WTC11 (cell line): Measurements from ENCODE around the gene HECW1. TPM values are rescaled to one million over a fixed set of nuclear protein-coding genes. Genes with fewer than 3 reads are reported as not detected.

Source experiments
- ATAC-seq: fragments of 200-7000 bp; cut with Tn5 transposase; 2 replicates; pipeline ENCODE4 v1.10.0; 2021; ENCODE audit warnings: mild to moderate bottlenecking, moderate library complexity
- CTCF ChIA-PET: fragments of 300-600 bp; sonication (Branson Sonifier 250); formaldehyde crosslinking; loops from one replicate; lab custom pipeline; 2021; ENCODE audit warnings: antibody characterized with exemption; lab: Charles Lee
- POLR2A ChIA-PET: fragments of 350-600 bp; sonication (Branson Sonifier 250); formaldehyde crosslinking; loops from one replicate; lab custom pipeline; 2021; ENCODE audit warnings: antibody characterized with exemption; lab: Charles Lee
- DNase-seq: peaks from one replicate; pipeline ENCODE4 v3.0.0; 2021; ENCODE audit warnings: low spot score
- H3K27ac Mint-ChIP-seq: 2 replicates; pipeline ENCODE4 v1.8.0; 2021; ENCODE audit warnings: mixed read lengths
- H3K27me3 Mint-ChIP-seq: 2 replicates; pipeline ENCODE4 v1.8.0; 2021; ENCODE audit warnings: low read depth, mild to moderate bottlenecking, moderate library complexity, mixed read lengths
- H3K36me3 Mint-ChIP-seq: 2 replicates; pipeline ENCODE4 v1.8.0; 2021; ENCODE audit warnings: mixed read lengths
- H3K4me1 Mint-ChIP-seq: 2 replicates; pipeline ENCODE4 v1.8.0; 2022; ENCODE audit warnings: mixed read lengths
- H3K4me3 Mint-ChIP-seq: 2 replicates; pipeline ENCODE4 v1.8.0; 2021; ENCODE audit warnings: mild to moderate bottlenecking, moderate library complexity, mixed read lengths
- H3K9me3 Mint-ChIP-seq: 2 replicates; pipeline ENCODE4 v1.8.0; 2021; ENCODE audit warnings: mixed read lengths
- CREB1 ChIP-seq: sonication (generic); formaldehyde crosslinking; IDR thresholded peaks from 2 replicates; pipeline ENCODE4 v1.8.0; 2023; ENCODE audit warnings: mild to moderate bottlenecking, missing genetic modification reagents
- CREM ChIP-seq: sonication (generic); formaldehyde crosslinking; IDR thresholded peaks from 2 replicates; pipeline ENCODE4 v1.8.1; 2022; ENCODE audit warnings: mild to moderate bottlenecking, missing genetic modification reagents, moderate library complexity
- E2F1 ChIP-seq: sonication (generic); formaldehyde crosslinking; IDR thresholded peaks from 2 replicates; pipeline ENCODE4 v1.8.0; 2022; ENCODE audit warnings: mild to moderate bottlenecking, missing genetic modification reagents
- ELF4 ChIP-seq: sonication (generic); formaldehyde crosslinking; IDR thresholded peaks from 2 replicates; pipeline ENCODE4 v1.8.1; 2022; ENCODE audit warnings: low read depth, mild to moderate bottlenecking, moderate library complexity, missing genetic modification reagents
- GRHL2 ChIP-seq: fragments of 250-450 bp; sonication (Bioruptor Pico); IDR thresholded peaks from 2 replicates; pipeline ENCODE4 v1.8.0; 2022; ENCODE audit warnings: mild to moderate bottlenecking, moderate library complexity; ENCODE audit not compliant: insufficient replicate concordance, severe bottlenecking
- IRF1 ChIP-seq: sonication (generic); formaldehyde crosslinking; IDR thresholded peaks from 2 replicates; pipeline ENCODE4 v1.8.0; 2023; ENCODE audit warnings: missing genetic modification reagents
- JAZF1 ChIP-seq: fragments of 250-450 bp; sonication (Bioruptor Pico); IDR thresholded peaks from 2 replicates; pipeline ENCODE4 v1.9.0; 2021; ENCODE audit warnings: moderate library complexity, mild to moderate bottlenecking, inconsistent platforms
- NFE2L1 ChIP-seq: sonication (generic); formaldehyde crosslinking; IDR thresholded peaks from 2 replicates; pipeline ENCODE4 v1.8.1; 2023; ENCODE audit warnings: missing genetic modification reagents
- SMAD4 ChIP-seq: sonication (generic); formaldehyde crosslinking; IDR thresholded peaks from 2 replicates; pipeline ENCODE4 v1.8.0; 2022; ENCODE audit warnings: mild to moderate bottlenecking, missing genetic modification reagents
- TEAD1 ChIP-seq: sonication (generic); formaldehyde crosslinking; IDR thresholded peaks from 2 replicates; pipeline ENCODE4 v1.8.0; 2022; ENCODE audit warnings: mild to moderate bottlenecking, missing genetic modification reagents
- USF1 ChIP-seq: sonication (generic); formaldehyde crosslinking; IDR thresholded peaks from 2 replicates; pipeline ENCODE4 v1.8.0; 2022; ENCODE audit warnings: mild to moderate bottlenecking, missing genetic modification reagents
- USF2 ChIP-seq: sonication (generic); formaldehyde crosslinking; IDR thresholded peaks from 2 replicates; pipeline ENCODE4 v1.8.1; 2023; ENCODE audit warnings: mild to moderate bottlenecking, missing genetic modification reagents, moderate library complexity
- ZNF263 ChIP-seq: sonication (generic); formaldehyde crosslinking; IDR thresholded peaks from 2 replicates; pipeline ENCODE4 v1.8.1; 2022; ENCODE audit warnings: low read depth, mild to moderate bottlenecking, moderate library complexity, missing genetic modification reagents
- ZNF425 ChIP-seq: fragments of 250-450 bp; sonication (Bioruptor Pico); conservative IDR thresholded peaks from 2 replicates; pipeline ENCODE4 v1.9.0; 2021; ENCODE audit warnings: mild to moderate bottlenecking
- ZNF532 ChIP-seq: fragments of 250-450 bp; sonication (Bioruptor Pico); IDR thresholded peaks from 2 replicates; pipeline ENCODE4 v1.9.0; 2021; ENCODE audit warnings: mild to moderate bottlenecking, borderline replicate concordance
- total RNA-seq: library from RNA; stranded (reverse); gene quantifications from 3 replicates; pipeline ENCODE4 v1.2.3, GENCODE V29; 2021

The HECW1 gene
- total RNA-seq, 1 experiment from 2014 or later: 6.1 TPM

GRCh38 chr7:43291789-43292188 lies 179.3 kb downstream of the HECW1 start (continued):
- TF ChIP-seq ZNF425 (CRISPR knock-in tag) (no peak), IRF1 (no peak), GRHL2 (no peak), E2F1 (CRISPR knock-in tag) (no peak), ELF4 (no peak), CREB1 (CRISPR knock-in tag) (no peak)

GRCh38 chr7:43292384-43292783 lies 179.9 kb downstream of the HECW1 start:
- CTCF ChIA-PET: interaction anchor here (0.5 to 1.8 kb wide), 4 partner anchors 133 to 351 kb away, joined by 3 to 8 read pairs (median 4); no protein-coding TSS in a partner anchor
- peaks cover 31% of the 10 kb centered on the region for H3K9me3 Mint-ChIP-seq
- ATAC-seq: peak; percentile 6; the same call in 1 of the 2 replicates
- peaks cover 45% of the 10 kb centered on the region for H3K36me3 Mint-ChIP-seq
- DNase-seq: no peak
- H3K27me3 Mint-ChIP-seq: no peaks in the 10 kb centered on the region; the same call in 1 of the 2 replicates
- TF ChIP-seq TEAD1 (CRISPR knock-in tag) (no peak), JAZF1 (no peak), NFE2L1 (peak; percentile 75; the same call in 1 of the 2 replicates), SMAD4 (CRISPR knock-in tag) (no peak)
- TF ChIP-seq, all 79 proteins: peak for 1
- POLR2A ChIA-PET: no interaction called here
- Mint-ChIP-seq H3K4me1 (peaks cover 80% of the 10 kb centered on the region), H3K27ac (peak overlapping the region; percentile 98), H3K4me3 (no peak overlapping the region; the same call in 1 of the 2 replicates)

- ChIA-PET POLR2A (no interaction called here), CTCF (interaction anchor here (0.7 to 2.4 kb wide), 7 partner anchors 11 to 353 kb away, joined by 3 to 8 read pairs (median 4); no protein-coding TSS in a partner anchor)
- Mint-ChIP-seq H3K4me1 (peaks cover 78% of the 10 kb centered on the region), H3K4me3 (no peak overlapping the region), H3K36me3 (peaks cover 29% of the 10 kb centered on the region), H3K27me3 (no peaks in the 10 kb centered on the region; the same call in 1 of the 2 replicates), H3K27ac (peak overlapping the region; percentile 80), H3K9me3 (peaks cover 21% of the 10 kb centered on the region)
- peak; percentile 28 for DNase-seq
- TF ChIP-seq USF2 (CRISPR knock-in tag) (no peak), ZNF263 (CRISPR knock-in tag) (no peak), USF1 (CRISPR knock-in tag) (no peak), IRF1 (no peak), ZNF532 (CRISPR knock-in tag) (no peak), CREM (CRISPR knock-in tag) (no peak)
- ATAC-seq: peak; percentile 15
These were observed 181.7 kb downstream of the HECW1 start for GRCh38 chr7:43294080-43294630.
